Colonic mucosa (tissue), 4 donors: ENCODE results near the gene CWH43. TPM values are rescaled to one million over a fixed set of nuclear protein-coding genes. Genes with fewer than 3 reads are reported as not detected.
"Not testable (repeated sequence)": the region's sequence is repeated elsewhere in the genome, so short reads cannot be mapped to it uniquely, and the experiment has no call there.

ENCODE experiments used
- DNase-seq: peaks from one replicate; pipeline ENCODE4 v3.0.0-alpha.2; 2020
- H3K27ac ChIP-seq: fragments of 200-600 bp; one replicate; pipeline ENCODE4 v1.8.0; 2021
- H3K27me3 ChIP-seq: fragments of 200-600 bp; one replicate; pipeline ENCODE4 v1.8.0; 2021
- H3K36me3 ChIP-seq: fragments of 200-600 bp; one replicate; pipeline ENCODE4 v1.8.0; 2021
- H3K4me1 ChIP-seq: fragments of 200-600 bp; one replicate; pipeline ENCODE4 v1.8.0; 2021; ENCODE audit warnings: mild to moderate bottlenecking
- H3K4me3 ChIP-seq: fragments of 200-600 bp; one replicate; pipeline ENCODE4 v1.8.0; 2021
- H3K9ac ChIP-seq, 2 donors: one replicate each; pipeline ENCODE4 v1.7.0; 2013; ENCODE audit warnings: control low read depth in 2 of 2, low read depth in 2 of 2, low read length in 2 of 2
- H3K9me3 ChIP-seq: fragments of 200-600 bp; one replicate; pipeline ENCODE4 v1.8.0; 2021
- CTCF ChIP-seq: fragments of 200-600 bp; IDR thresholded peaks from one replicate; pipeline ENCODE4 v1.8.0; 2022; ENCODE audit warnings: antibody characterized with exemption, mild to moderate bottlenecking
- intact Hi-C: fragments of 100-400 bp; cut with DNase I; formaldehyde crosslinking; loops from one replicate; pipeline ENCODE4 v1.14.1; 2022
- total RNA-seq, 2 donors: library from RNA; stranded (reverse); fragmentation: NEBNext Ultra II Directional in 1 of 2; extraction: Animal tissue kit (Norgen Biotek cat#: 25700) in 1 of 2; gene quantifications; one replicate each; pipeline ENCODE4 v1.2.1, GENCODE V29; 2021
- donor health status: healthy.
- donor health status: DM: no; HTN: no; CAD: no.
- donor health status: DM: no; HTN: no; CAD: no.

Gene CWH43
- total RNA-seq, 2 donors from 2014 or later: 18.2 to 29.9 TPM

- Histone ChIP-seq H3K9ac (no peak overlapping the region), H3K4me1 (no peaks in the 10 kb centered on the region), H3K27ac (no peak overlapping the region), H3K4me3 (no peak overlapping the region), H3K27me3 (no peaks in the 10 kb centered on the region), H3K9me3 (no peaks in the 10 kb centered on the region), H3K36me3 (no peaks in the 10 kb centered on the region)
- TF ChIP-seq CTCF: no peak
- no peak for DNase-seq
- intact Hi-C loops: no loop called here
Observed at GRCh38 chr4:48949518-48950219, 36.4 kb upstream of the CWH43 start.

DNA sequence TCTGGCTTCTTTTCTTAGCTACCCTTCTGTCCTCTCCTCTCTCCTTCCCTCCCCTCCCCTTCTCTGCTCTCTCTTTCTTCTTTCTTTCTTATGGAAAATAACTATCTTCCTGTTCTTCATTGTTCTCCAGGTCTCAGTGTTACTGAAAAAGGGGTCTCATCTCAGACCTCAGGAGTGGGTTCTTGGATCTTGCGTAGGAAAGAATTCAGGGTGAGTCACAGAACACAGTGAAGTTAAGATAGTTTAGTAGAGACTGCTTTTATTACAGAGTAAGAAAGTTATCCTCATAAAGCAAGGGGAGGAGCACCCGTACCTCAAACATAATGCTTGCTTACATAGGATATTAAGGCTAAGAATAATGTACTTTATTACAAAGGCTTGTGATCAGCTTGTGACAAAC is 31.8 kb upstream of the CWH43 start:
- H3K27ac ChIP-seq: no peak overlapping the region

GRCh38 chr4:48957366-48957765 is 28.7 kb upstream of the CWH43 start:
- H3K4me1 ChIP-seq, H3K27ac ChIP-seq, intact Hi-C loops, DNase-seq, H3K4me3 ChIP-seq, H3K9ac ChIP-seq, H3K9me3 ChIP-seq, H3K27me3 ChIP-seq, H3K36me3 ChIP-seq: not testable (repeated sequence)

More for the DNA sequence above, 31.8 kb upstream of the CWH43 start:
- Histone ChIP-seq H3K9me3 (no peaks in the 10 kb centered on the region), H3K27me3 (no peaks in the 10 kb centered on the region), H3K9ac (no peak overlapping the region), H3K36me3 (no peaks in the 10 kb centered on the region), H3K4me1 (no peaks in the 10 kb centered on the region), H3K4me3 (no peak overlapping the region)
- no peak for DNase-seq
- no peak for TF ChIP-seq CTCF
- intact Hi-C loops: no loop called here

GRCh38 chr4:48958582-48958981 is 27.5 kb upstream of the CWH43 start:
- Histone ChIP-seq H3K27me3 (no peaks in the 10 kb centered on the region), H3K27ac (no peak overlapping the region), H3K36me3 (no peaks in the 10 kb centered on the region), H3K9me3 (no peaks in the 10 kb centered on the region), H3K4me3 (no peak overlapping the region), H3K4me1 (no peaks in the 10 kb centered on the region), H3K9ac (no peak overlapping the region)
- no peak for TF ChIP-seq CTCF
- intact Hi-C loops: no loop called here
- no peak for DNase-seq

GRCh38 chr4:48960988-48961635 is 25.0 kb upstream of the CWH43 start:
- Histone ChIP-seq H3K9me3 (no peaks in the 10 kb centered on the region), H3K36me3 (no peaks in the 10 kb centered on the region), H3K27me3 (no peaks in the 10 kb centered on the region), H3K9ac (no peak overlapping the region), H3K27ac (no peak overlapping the region), H3K4me1 (no peaks in the 10 kb centered on the region), H3K4me3 (no peak overlapping the region)
- DNase-seq: no peak
- no peak for TF ChIP-seq CTCF
- intact Hi-C loops: loop anchor here (5.0 to 10.0 kb wide), 3 partner anchors 279 to 516 kb away; no protein-coding TSS in a partner anchor

DNA sequence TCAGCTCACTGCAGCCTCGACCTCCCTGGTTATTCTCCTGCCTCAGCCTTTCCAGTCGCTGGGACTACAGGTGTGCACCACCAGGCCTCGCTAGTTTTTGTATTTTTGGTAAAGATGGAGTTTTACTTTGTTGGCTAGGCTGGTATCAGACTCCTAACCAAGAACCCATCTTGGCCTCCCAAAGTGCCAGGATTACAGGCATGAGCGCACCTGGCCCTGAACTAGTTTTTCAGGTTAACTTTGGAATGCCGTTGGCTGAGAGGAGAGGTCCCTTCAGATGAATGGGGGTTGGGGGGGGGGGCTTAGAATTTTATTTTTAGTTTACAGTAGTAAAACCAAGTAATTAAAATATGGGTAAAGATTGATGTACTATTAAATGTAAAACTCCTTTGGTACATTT is 23.4 kb upstream of the CWH43 start:
- H3K36me3 ChIP-seq: no peaks in the 10 kb centered on the region
- H3K27me3 ChIP-seq: no peaks in the 10 kb centered on the region
- no peak overlapping the region for H3K27ac ChIP-seq
- no peak for DNase-seq
- intact Hi-C loops: loop anchor here (5.0 to 10.0 kb wide), 3 partner anchors 280 to 518 kb away; no protein-coding TSS in a partner anchor
- H3K4me3 ChIP-seq: no peak overlapping the region
- no peak overlapping the region for H3K9ac ChIP-seq
- no peak for TF ChIP-seq CTCF
- no peaks in the 10 kb centered on the region for H3K9me3 ChIP-seq
- no peaks in the 10 kb centered on the region for H3K4me1 ChIP-seq
